IMR-90 (cell line): ENCODE data around the gene GPER1. TPM values are rescaled to one million over a fixed set of nuclear protein-coding genes. Genes with fewer than 3 reads are reported as not detected.
A peak's percentile ranks its signal among the peaks of the same experiment; 100 is the strongest.
"Not testable (repeated sequence)": the region's sequence is repeated elsewhere in the genome, so short reads cannot be mapped to it uniquely, and the experiment has no call there.

ENCODE experiments used
- ATAC-seq: fragments of 200-7000 bp; cut with Tn5 transposase; 2 replicates; pipeline ENCODE4 v1.9.1; 2020; ENCODE audit warnings: low read depth, mild to moderate bottlenecking, moderate library complexity
- Bru-seq: library from RNA; stranded (reverse); fragments of 400-500 nt; gene quantifications from one replicate; lab custom pipeline; 2021; lab: Mats Ljungman, UMichigan
- BruChase-seq, 2 experiments: library from RNA; stranded (reverse); fragments of 400-500 nt; gene quantifications; one replicate each; lab custom pipeline; 2021; lab: Mats Ljungman, UMichigan
- BruUV-seq: library from RNA; stranded (reverse); fragments of 400-500 nt; replicated peaks from 2 replicates; lab custom pipeline; 2021; lab: Mats Ljungman, UMichigan
- CTCF ChIA-PET: fragments of 300-600 bp; formaldehyde crosslinking; extraction: SDS; loops from one replicate; lab custom pipeline; 2021; ENCODE audit warnings: antibody characterized with exemption; lab: Yijun Ruan, JAX
- POLR2A ChIA-PET: fragments of 300-600 bp; sonication (Branson Sonifier 250); formaldehyde crosslinking; loops from one replicate; lab custom pipeline; 2022; ENCODE audit warnings: antibody characterized with exemption; ENCODE audit not compliant: unreplicated experiment; lab: Charles Lee
- DNase-seq: peaks from one replicate; pipeline ENCODE4 v3.0.0; 2013
- H2AFZ ChIP-seq: replicated peaks from 2 replicates; pipeline ENCODE3; 2013; ENCODE audit warnings: low read length, mild to moderate bottlenecking; ENCODE audit not compliant: poor library complexity
- H2AK5ac ChIP-seq: 2 replicates; pipeline ENCODE4 v1.6.1; 2013; ENCODE audit warnings: low read depth, low read length, inconsistent platforms
- H2AK9ac ChIP-seq: replicated peaks from 2 replicates; pipeline ENCODE3; 2013; ENCODE audit warnings: mild to moderate bottlenecking, low read depth, low read length, moderate library complexity; ENCODE audit not compliant: poor library complexity
- H2BK120ac ChIP-seq: 2 replicates; pipeline ENCODE4 v1.6.1; 2013; ENCODE audit warnings: low read depth, low read length, inconsistent platforms
- H2BK15ac ChIP-seq: 3 replicates; pipeline ENCODE4 v1.6.1; 2013; ENCODE audit warnings: low read depth, low read length, inconsistent platforms
- H2BK20ac ChIP-seq: 2 replicates; pipeline ENCODE4 v1.6.1; 2013; ENCODE audit warnings: low read depth, mild to moderate bottlenecking, inconsistent platforms, low read length, moderate library complexity
- H2BK5ac ChIP-seq: 2 replicates; pipeline ENCODE4 v1.6.1; 2013; ENCODE audit warnings: mild to moderate bottlenecking, low read depth, low read length, inconsistent platforms; ENCODE audit not compliant: poor library complexity, severe bottlenecking
- H3K14ac ChIP-seq: replicated peaks from 2 replicates; pipeline ENCODE4 v1.6.1; 2013; ENCODE audit warnings: low read depth, low read length, inconsistent platforms
- H3K18ac ChIP-seq: 2 replicates; pipeline ENCODE4 v1.6.1; 2013; ENCODE audit warnings: low read depth, low read length, control low read depth
- H3K23ac ChIP-seq: 2 replicates; pipeline ENCODE4 v1.6.1; 2013; ENCODE audit warnings: low read depth, low read length, inconsistent platforms
- H3K27ac ChIP-seq: 2 replicates; pipeline ENCODE4 v1.5.1; 2013; ENCODE audit warnings: mild to moderate bottlenecking, control low read depth, low read length; ENCODE audit not compliant: insufficient read depth
- H3K27me3 ChIP-seq: 2 replicates; pipeline ENCODE4 v1.6.1; 2013; ENCODE audit warnings: low read length; ENCODE audit not compliant: control insufficient read depth, insufficient read depth
- H3K36me3 ChIP-seq: 2 replicates; pipeline ENCODE4 v1.6.1; 2013; ENCODE audit warnings: low read length, mixed read lengths; ENCODE audit not compliant: control insufficient read depth, insufficient read depth
- H3K4ac ChIP-seq: 2 replicates; pipeline ENCODE4 v1.6.1; 2013; ENCODE audit warnings: low read depth, low read length, inconsistent platforms
- H3K4me1 ChIP-seq: 2 replicates; pipeline ENCODE4 v1.6.1; 2013; ENCODE audit warnings: low read length, mixed read lengths; ENCODE audit not compliant: control insufficient read depth, insufficient read depth
- H3K4me2 ChIP-seq: 2 replicates; pipeline ENCODE4 v1.6.1; 2013; ENCODE audit warnings: low read depth, mild to moderate bottlenecking, control low read depth, low read length, moderate library complexity
- H3K4me3 ChIP-seq: 2 replicates; pipeline ENCODE4 v1.5.1; 2013; ENCODE audit warnings: low read depth, mild to moderate bottlenecking, control low read depth, low read length, moderate library complexity; ENCODE audit not compliant: insufficient read depth
- H3K56ac ChIP-seq: 2 replicates; pipeline ENCODE4 v1.6.1; 2013; ENCODE audit warnings: low read length, inconsistent platforms; ENCODE audit not compliant: insufficient read depth; ENCODE audit errors: extremely low read depth
- H3K79me1 ChIP-seq, 2 experiments: 2 replicates each; pipeline ENCODE4 v1.6.1; 2013; ENCODE audit warnings: low read length in 2 of 2, inconsistent platforms in 1 of 2, low read depth in 1 of 2
- H3K9ac ChIP-seq: 2 replicates; pipeline ENCODE4 v1.6.1; 2013; ENCODE audit warnings: low read depth, low read length, control low read depth
- H3K9me1 ChIP-seq: 2 replicates; pipeline ENCODE4 v1.6.1; 2013; ENCODE audit warnings: low read length, inconsistent platforms; ENCODE audit not compliant: insufficient read depth
- H3K9me3 ChIP-seq: 2 replicates; pipeline ENCODE4 v1.6.1; 2013; ENCODE audit warnings: low read length; ENCODE audit not compliant: control insufficient read depth, insufficient read depth
- H4K20me1 ChIP-seq: 2 replicates; pipeline ENCODE4 v1.6.1; 2013; ENCODE audit warnings: low read length, inconsistent platforms; ENCODE audit not compliant: insufficient read depth
- H4K5ac ChIP-seq: 2 replicates; pipeline ENCODE4 v1.6.1; 2013; ENCODE audit warnings: mild to moderate bottlenecking, low read depth, low read length, control low read depth
- H4K8ac ChIP-seq, 2 experiments: 2 replicates each; pipeline ENCODE4 v1.6.1; 2013; ENCODE audit warnings: low read depth in 2 of 2, low read length in 2 of 2, control low read depth in 1 of 2, inconsistent platforms in 1 of 2
- H4K91ac ChIP-seq: 2 replicates; pipeline ENCODE4 v1.6.1; 2013; ENCODE audit warnings: low read depth, low read length, inconsistent platforms; ENCODE audit not compliant: insufficient read depth
- BHLHE40 ChIP-seq: fragments of 150-350 bp; IDR thresholded peaks from 2 replicates; pipeline ENCODE4 v1.6.1; 2016; ENCODE audit warnings: mild to moderate bottlenecking, low read depth, low read length
- MAFK ChIP-seq: IDR thresholded peaks from 2 replicates; pipeline ENCODE4 v1.6.1; 2012; ENCODE audit warnings: low read depth, low read length, improper control_type of control experiment
- NFE2L2 ChIP-seq: fragments of 150-350 bp; IDR thresholded peaks from 2 replicates; pipeline ENCODE4 v1.6.1; 2016; ENCODE audit warnings: low read depth, mild to moderate bottlenecking, low read length
- WGBS, 2 experiments: methylation state at CpG; one replicate each; pipeline versions ENCODE4 v1.1.5 to v1.1.7; 2013; ENCODE audit warnings: missing lambda C conversion rate in 2 of 2; ENCODE audit not compliant: insufficient read length in 1 of 2; ENCODE audit errors: extremely low coverage in 2 of 2; 5-methylcytosine and 5-hydroxymethylcytosine counted together
- dilution Hi-C: fragments of 300-500 bp; cut with HindIII; formaldehyde crosslinking; loops from one replicate; pipeline ENCODE4 v1.14.3; 2018; ENCODE audit warnings: low sequenced_read_pairs; ENCODE audit not compliant: unreplicated experiment
- in situ Hi-C: fragments of 300-500 bp; cut with MboI; formaldehyde crosslinking; loops from 3 replicates; pipeline ENCODE4 v1.14.3; 2019; ENCODE audit warnings: low sequenced_read_pairs, inconsistent platforms, mixed read lengths
- intact Hi-C: fragments of 100-400 bp; cut with micrococcal nuclease; formaldehyde crosslinking; loops from 2 replicates; pipeline ENCODE4 v1.10.0; 2022
- long read RNA-seq: library from polyadenylated mRNA; unstranded; transcript quantifications from one replicate; pipeline ENCODE4 v2.0.0, GENCODE V29; 2021; ENCODE audit not compliant: unreplicated experiment
- polyA plus RNA-seq, 3 experiments: library from polyadenylated mRNA; depleted of rRNA; stranded (reverse); fragments of >200 nt; gene quantifications; 2 replicates each; pipeline ENCODE4 v1.2.3, GENCODE V29; 2012; ENCODE audit warnings: low replicate concordance in 1 of 3
- total RNA-seq: library from RNA; depleted of rRNA; stranded (reverse); fragments of >200 nt; gene quantifications from 2 replicates; pipeline ENCODE4 v1.2.3, GENCODE V29; 2012; rRNA removed

Gene GPER1
- total RNA-seq (2.0 and 2.2 TPM in 2 replicates), polyA plus RNA-seq (2012; rRNA removed) (5.8 and 6.3 TPM in 2 replicates), Bru-seq, nascent RNA (percentile 26 among the genes with signal in this experiment), BruChase-seq, experiment 1, labeled RNA remaining after a 6-hour chase (percentile 28 among the genes with signal in this experiment), BruChase-seq, experiment 2, labeled RNA remaining after a 2-hour chase (percentile 24 among the genes with signal in this experiment)
- 3.5 and 8.8 TPM in 2 replicates for polyA plus RNA-seq (2012; cell fraction: cytosol; rRNA removed)
- 10.8 and 20.8 TPM in 2 replicates for polyA plus RNA-seq (2012; cell fraction: nucleus; rRNA removed; ENCODE audit: low replicate concordance)
- long read RNA-seq, partial matches to known transcripts, result 0 of 4 reads
- long read RNA-seq, other reads (novel, unspliced or antisense), result 2 of 4 reads

- POLR2A ChIA-PET, result no interaction called here
- Histone ChIP-seq H3K27me3 (no peaks in the 10 kb centered on the region), H4K5ac (no peak within 1 kb of the TSS; the same call in 1 of the 2 replicates), H3K4me2 (peak within 1 kb of the TSS; percentile 91), H3K18ac (no peak within 1 kb of the TSS), H3K14ac (peak within 1 kb of the TSS; percentile 73), H3K4me1 (peaks cover 26% of the 10 kb centered on the region), H3K9me3 (no peaks in the 10 kb centered on the region), H3K9me1 (peaks cover 7% of the 10 kb centered on the region), H2BK5ac (no peak within 1 kb of the TSS), H2BK20ac (peak within 1 kb of the TSS; percentile 41; the same call in 1 of the 2 replicates), H4K91ac (peak within 1 kb of the TSS; percentile 34; the same call in 1 of the 2 replicates), H3K79me1 (peaks cover 0 to 20% of the 10 kb centered on the region in 2 experiments; a peak in 2 of 4 replicates), H3K56ac (no peak within 1 kb of the TSS), H3K23ac (peak within 1 kb of the TSS; percentile 79), H2AK5ac (peak within 1 kb of the TSS; percentile 83), H3K36me3 (peaks cover 4% of the 10 kb centered on the region; the same call in 1 of the 2 replicates), H3K4ac (peak within 1 kb of the TSS; percentile 75), H2BK120ac (peak within 1 kb of the TSS; percentile 61), H2AK9ac (peak within 1 kb of the TSS; percentile 86), H4K20me1 (peaks cover 28% of the 10 kb centered on the region), H3K4me3 (peak within 1 kb of the TSS; percentile 47), H3K9ac (no peak within 1 kb of the TSS), H2BK15ac (peak within 1 kb of the TSS; percentile 5; the same call in 1 of the 3 replicates), H2AFZ (peak within 1 kb of the TSS; percentile 93), H3K27ac (peak within 1 kb of the TSS; percentile 7; the same call in 1 of the 2 replicates), H4K8ac (peak within 1 kb of the TSS; percentile 61 to 80; a peak in 2 of 4 replicates)
- DNase-seq (peak; percentile 24), ATAC-seq (peak; percentile 56)
- in situ Hi-C loops, result no loop called here
- CTCF ChIA-PET, result interaction anchor here (0.6 kb wide), 1 partner anchor 24 kb away, joined by 3 read pairs; no protein-coding TSS in a partner anchor
- no peak for TF ChIP-seq MAFK
- TF ChIP-seq NFE2L2, result no peak
- 0 out of 2 replicates have a peak, but pooled peaks have one; percentile 8 for TF ChIP-seq BHLHE40
- 33% methylated on average over 12 of the region's 28 CpGs; no CpG with 5 or more reads in 1 of the 2 experiments for WGBS, 2 experiments
- dilution Hi-C loops, result no loop called here
- no TSS peak for BruUV-seq
- intact Hi-C loops, result loop anchor here (1.0 to 5.0 kb wide), 3 partner anchors 35 to 88 kb away; a partner anchor contains a TSS
Observed at GRCh38 chr7:1087952-1088920, at the start of gene GPER1. TSS of gene GPER1 (plus strand) at chr7:1088113. CDS start at chr7:1091729, 3,616 bp downstream.

GRCh38 chr7:1040233-1040632, 47.7 kb upstream of the GPER1 start:
- CTCF ChIA-PET, result interaction anchor here (1.1 kb wide), 1 partner anchor 47 kb away, joined by 5 read pairs; no protein-coding TSS in a partner anchor
- Histone ChIP-seq H3K4me1 (peaks cover 20% of the 10 kb centered on the region), H2AK5ac (peak overlapping the region; percentile 50; the same call in 1 of the 2 replicates), H3K79me1 (peaks cover 14 to 25% of the 10 kb centered on the region in 2 experiments), H3K27ac (peak overlapping the region; percentile 21; the same call in 1 of the 2 replicates), H4K20me1 (peaks cover 14% of the 10 kb centered on the region; the same call in 1 of the 2 replicates), H3K4me2 (peak overlapping the region; percentile 36; the same call in 1 of the 2 replicates)
- H3K4me3 ChIP-seq, H2BK20ac ChIP-seq, H3K27me3 ChIP-seq, H3K9ac ChIP-seq, H2AFZ ChIP-seq, H4K91ac ChIP-seq, H2BK15ac ChIP-seq, H2BK120ac ChIP-seq, H3K36me3 ChIP-seq, H2AK9ac ChIP-seq, H3K18ac ChIP-seq, H3K4ac ChIP-seq, dilution Hi-C loops, H3K56ac ChIP-seq, H4K5ac ChIP-seq, H4K8ac ChIP-seq, POLR2A ChIA-PET, H2BK5ac ChIP-seq, in situ Hi-C loops, H3K14ac ChIP-seq, H3K9me1 ChIP-seq, H3K23ac ChIP-seq, ATAC-seq, BruUV-seq, H3K9me3 ChIP-seq, DNase-seq: not testable (repeated sequence)
- no CpG with 5 or more reads among the region's 1 CpG for WGBS, 2 experiments
- intact Hi-C loops, result loop anchor here (5.0 to 10.0 kb wide), 2 partner anchors 97 to 135 kb away; a partner anchor contains a TSS
